Measurements from ENCODE around the gene GLI3. TPM values are rescaled to one million over a fixed set of nuclear protein-coding genes. Genes with fewer than 3 reads are reported as not detected.

The GLI3 gene
- total RNA-seq, 5 donors from 2014 or later (not counting 1 experiment from before 2014, with no cell fraction given): 0.10 to 0.79 (median 0.32) TPM; not detected in 1

DNA sequence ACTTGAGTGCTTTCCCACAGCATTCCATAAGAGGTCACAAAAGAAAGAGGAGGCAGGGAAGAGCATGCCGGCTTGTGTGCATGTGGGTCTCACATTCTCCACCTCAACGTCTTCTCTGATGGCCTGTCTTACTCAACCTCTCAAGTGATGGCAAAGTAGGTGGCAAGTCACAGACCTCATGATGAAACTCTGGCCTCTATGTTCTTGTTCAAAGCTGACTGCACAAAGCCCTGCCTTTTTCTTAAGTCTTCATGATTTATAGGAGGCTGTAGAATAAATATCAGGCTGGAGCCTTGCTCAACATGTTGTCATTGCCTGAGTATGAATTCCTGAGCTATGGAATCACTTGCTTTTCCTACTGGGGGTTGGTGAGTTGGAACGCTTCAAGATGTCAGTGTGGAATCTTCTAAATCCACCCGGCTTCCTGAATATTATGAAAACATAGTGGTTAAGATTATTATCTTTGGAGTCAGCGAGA is 320.5 kb downstream of the GLI3 start:
- Histone ChIP-seq H3K36me3 (ENCODE audit: control insufficient read depth in 2 of 2, extremely low read depth in 1 of 2, insufficient read depth in 1 of 2, low read length in 1 of 2) (no peaks in the 10 kb centered on the region), H3K4me3 (ENCODE audit: control insufficient read depth in 1 of 2, extremely low read depth in 1 of 2, low read length in 1 of 2) (no peak overlapping the region), H3K27me3 (replicated peaks in 1 of 2; ENCODE audit: control insufficient read depth in 2 of 2, extremely low read depth in 1 of 2, insufficient read depth in 2 of 2, low read length in 1 of 2) (peaks cover 0 to 3% of the 10 kb centered on the region in 2 experiments), H3K9me3 (no peaks in the 10 kb centered on the region), H3K4me1 (ENCODE audit: control insufficient read depth in 1 of 2, extremely low read depth in 1 of 2, insufficient read depth in 2 of 2, low read length in 2 of 2) (no peaks in the 10 kb centered on the region), H3K27ac (ENCODE audit: low read length) (no peak overlapping the region)
- no peaks in the 10 kb centered on the region for H3K36me3 Mint-ChIP-seq
- no peak overlapping the region for H3K27ac Mint-ChIP-seq
- no peak for DNase-seq
- CTCF ChIA-PET: interaction anchor here in 1 of 2 donors (0.7 to 1.2 kb wide), 2 partner anchors 24 to 136 kb away, joined by 4 to 7 read pairs; no protein-coding TSS in a partner anchor
- H3K4me3 Mint-ChIP-seq: no peak overlapping the region
- no peaks in the 10 kb centered on the region for H3K4me1 Mint-ChIP-seq
- H3K27me3 Mint-ChIP-seq: peaks cover 8 to 11% of the 10 kb centered on the region in 2 donors
- WGBS (ENCODE audit: insufficient coverage): 88% methylated on average over 1 of the region's 5 CpGs
- H3K9me3 Mint-ChIP-seq: no peaks in the 10 kb centered on the region
- POLR2A ChIA-PET: no interaction called here
- ATAC-seq (replicated peaks in 1 of 4): no peak

DNA sequence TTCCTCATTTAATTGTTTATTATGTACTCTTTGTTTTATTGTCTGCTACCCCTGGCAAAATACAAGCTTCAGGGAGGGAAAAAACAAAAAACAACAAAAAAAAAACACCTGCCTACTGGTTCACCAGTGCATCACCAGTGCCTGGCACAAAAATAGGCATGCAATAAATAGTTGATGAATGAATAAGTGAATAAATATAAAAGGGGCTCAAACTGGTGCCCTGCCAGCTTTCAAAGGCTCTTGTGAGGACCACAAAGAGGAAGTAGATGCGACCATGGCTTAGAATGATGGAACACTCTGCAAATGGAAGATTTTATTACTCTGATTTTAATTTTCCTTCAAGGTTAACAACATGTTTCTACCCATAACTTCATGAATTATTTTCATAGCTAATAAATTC is 321.1 kb downstream of the GLI3 start:
- Histone ChIP-seq H3K9me3 (no peaks in the 10 kb centered on the region), H3K36me3 (ENCODE audit: control insufficient read depth in 2 of 2, extremely low read depth in 1 of 2, insufficient read depth in 1 of 2, low read length in 1 of 2) (no peaks in the 10 kb centered on the region), H3K27ac (ENCODE audit: low read length) (no peak overlapping the region), H3K4me1 (ENCODE audit: control insufficient read depth in 1 of 2, extremely low read depth in 1 of 2, insufficient read depth in 2 of 2, low read length in 2 of 2) (no peaks in the 10 kb centered on the region), H3K27me3 (replicated peaks in 1 of 2; ENCODE audit: control insufficient read depth in 2 of 2, extremely low read depth in 1 of 2, insufficient read depth in 2 of 2, low read length in 1 of 2) (peaks cover 0 to 3% of the 10 kb centered on the region in 2 experiments), H3K4me3 (ENCODE audit: control insufficient read depth in 1 of 2, extremely low read depth in 1 of 2, low read length in 1 of 2) (no peak overlapping the region)
- H3K9me3 Mint-ChIP-seq: no peaks in the 10 kb centered on the region
- H3K4me3 Mint-ChIP-seq: no peak overlapping the region
- WGBS (ENCODE audit: insufficient coverage): no CpG with 5 or more reads among the region's 1 CpG
- peaks cover 8 to 11% of the 10 kb centered on the region in 2 donors for H3K27me3 Mint-ChIP-seq
- ATAC-seq (replicated peaks in 1 of 4): no peak
- ChIA-PET CTCF (interaction anchor here in 1 of 2 donors (0.7 to 1.2 kb wide), 2 partner anchors 25 to 137 kb away, joined by 4 to 7 read pairs; no protein-coding TSS in a partner anchor), POLR2A (no interaction called here)
- no peaks in the 10 kb centered on the region for H3K4me1 Mint-ChIP-seq
- H3K27ac Mint-ChIP-seq: no peak overlapping the region
- no peaks in the 10 kb centered on the region for H3K36me3 Mint-ChIP-seq
- no peak for DNase-seq

DNA sequence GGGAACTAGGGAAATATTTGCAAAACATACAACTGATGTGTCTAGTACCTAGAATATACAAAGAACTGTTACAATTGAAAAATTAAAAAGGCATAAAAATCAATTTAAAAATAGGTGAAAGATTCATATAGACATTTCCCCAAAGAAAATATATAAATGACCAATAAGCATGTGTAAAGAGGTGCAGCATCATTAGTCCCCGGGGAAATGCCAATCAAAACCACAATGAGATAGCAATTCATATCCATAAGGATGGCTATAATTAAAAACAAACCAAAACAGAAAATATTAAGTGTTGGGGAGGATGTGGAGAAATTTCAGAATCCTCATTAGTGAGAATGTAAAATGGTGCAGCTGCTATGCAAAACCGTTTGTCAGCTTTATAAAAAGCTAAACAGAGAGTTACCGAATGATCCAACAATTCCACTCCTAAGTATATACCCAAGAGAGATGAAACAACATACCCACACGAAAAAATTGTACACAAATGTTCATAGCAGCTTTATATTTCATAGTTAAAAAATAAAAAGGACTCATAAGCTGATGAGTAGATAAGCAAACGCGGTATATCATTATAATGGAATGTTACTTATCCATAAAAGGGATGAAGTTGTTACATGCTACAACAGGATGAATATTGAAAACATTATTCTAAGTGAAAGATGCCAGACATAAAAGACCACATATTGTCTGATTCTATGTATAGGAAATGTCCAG is 324.0 kb downstream of the GLI3 start:
- Histone ChIP-seq H3K36me3 (ENCODE audit: control insufficient read depth in 2 of 2, extremely low read depth in 1 of 2, insufficient read depth in 1 of 2, low read length in 1 of 2) (no peaks in the 10 kb centered on the region), H3K4me1 (ENCODE audit: control insufficient read depth in 1 of 2, extremely low read depth in 1 of 2, insufficient read depth in 2 of 2, low read length in 2 of 2) (no peaks in the 10 kb centered on the region), H3K4me3 (ENCODE audit: control insufficient read depth in 1 of 2, extremely low read depth in 1 of 2, low read length in 1 of 2) (no peak overlapping the region), H3K27ac (ENCODE audit: low read length) (no peak overlapping the region), H3K27me3 (replicated peaks in 1 of 2; ENCODE audit: control insufficient read depth in 2 of 2, extremely low read depth in 1 of 2, insufficient read depth in 2 of 2, low read length in 1 of 2) (no peaks in the 10 kb centered on the region), H3K9me3 (no peaks in the 10 kb centered on the region)
- Mint-ChIP-seq H3K4me3 (no peak overlapping the region), H3K36me3 (no peaks in the 10 kb centered on the region), H3K4me1 (no peaks in the 10 kb centered on the region), H3K27ac (no peak overlapping the region), H3K27me3 (peaks cover 1 to 8% of the 10 kb centered on the region in 2 donors), H3K9me3 (no peaks in the 10 kb centered on the region)
- ATAC-seq (replicated peaks in 1 of 4) (no peak), DNase-seq (no peak)
- ChIA-PET POLR2A (no interaction called here), CTCF (interaction anchor here in 1 of 2 donors (0.6 kb wide), 1 partner anchor 867 kb away, joined by 3 read pairs; no protein-coding TSS in a partner anchor)
- WGBS (ENCODE audit: insufficient coverage): no CpG with 5 or more reads among the region's 6 CpGs

DNA sequence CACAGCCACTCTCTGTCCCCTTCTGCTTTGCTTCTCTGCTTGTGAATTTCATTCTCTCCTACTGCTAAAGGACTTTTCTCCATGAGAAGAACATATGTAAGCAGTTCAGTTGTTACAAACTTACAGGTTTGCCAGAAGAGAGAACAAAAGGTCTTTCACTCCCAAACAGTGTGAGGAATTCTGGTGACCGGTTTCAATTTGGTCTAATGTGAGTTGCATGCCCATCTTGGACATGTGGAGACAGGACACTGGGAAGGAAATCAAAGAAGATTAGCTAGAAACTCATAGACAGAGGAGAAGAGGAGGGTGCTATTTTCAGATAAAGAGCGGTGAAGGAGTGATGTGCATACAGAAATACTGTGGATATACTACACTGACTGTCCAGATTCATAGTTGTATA is 324.6 kb downstream of the GLI3 start:
- no CpG with 5 or more reads among the region's 2 CpGs for WGBS (ENCODE audit: insufficient coverage)
- H3K4me3 Mint-ChIP-seq: no peak overlapping the region
- no peaks in the 10 kb centered on the region for H3K36me3 Mint-ChIP-seq
- ChIA-PET CTCF (interaction anchor here in 1 of 2 donors (0.6 kb wide), 1 partner anchor 868 kb away, joined by 3 read pairs; no protein-coding TSS in a partner anchor), POLR2A (no interaction called here)
- ATAC-seq (replicated peaks in 1 of 4) (no peak), DNase-seq (no peak)
- no peak overlapping the region for H3K27ac Mint-ChIP-seq
- no peak overlapping the region for H3K4me3 ChIP-seq (ENCODE audit: control insufficient read depth in 1 of 2, extremely low read depth in 1 of 2, low read length in 1 of 2)
- H3K27me3 Mint-ChIP-seq: peaks cover 0 to 4% of the 10 kb centered on the region in 2 donors
- H3K4me1 ChIP-seq (ENCODE audit: control insufficient read depth in 1 of 2, extremely low read depth in 1 of 2, insufficient read depth in 2 of 2, low read length in 2 of 2): no peaks in the 10 kb centered on the region
- no peak overlapping the region for H3K27ac ChIP-seq (ENCODE audit: low read length)
- H3K36me3 ChIP-seq (ENCODE audit: control insufficient read depth in 2 of 2, extremely low read depth in 1 of 2, insufficient read depth in 1 of 2, low read length in 1 of 2): no peaks in the 10 kb centered on the region
- H3K27me3 ChIP-seq (replicated peaks in 1 of 2; ENCODE audit: control insufficient read depth in 2 of 2, extremely low read depth in 1 of 2, insufficient read depth in 2 of 2, low read length in 1 of 2): no peaks in the 10 kb centered on the region
- H3K4me1 Mint-ChIP-seq: no peaks in the 10 kb centered on the region
- no peaks in the 10 kb centered on the region for H3K9me3 Mint-ChIP-seq
- no peaks in the 10 kb centered on the region for H3K9me3 ChIP-seq

DNA sequence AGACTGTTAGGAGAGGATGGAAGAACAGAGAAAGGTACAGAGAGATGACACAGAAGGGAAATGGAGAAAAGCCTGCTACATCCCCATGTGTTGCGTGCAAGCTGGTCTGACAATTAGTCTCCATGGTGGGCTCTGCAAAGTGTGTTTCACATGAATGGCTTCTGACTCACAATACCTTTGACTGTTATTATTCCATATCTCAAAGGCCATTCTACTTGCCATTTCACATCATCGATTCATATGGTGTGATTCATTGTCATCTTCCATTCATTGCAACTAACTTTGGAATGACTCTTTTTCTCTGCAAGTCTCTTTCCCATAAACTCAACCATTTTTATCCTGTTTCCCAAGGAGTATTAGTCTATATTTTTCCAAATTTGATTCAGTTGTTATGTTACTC is 325.2 kb downstream of the GLI3 start:
- Histone ChIP-seq H3K9me3 (no peaks in the 10 kb centered on the region), H3K4me1 (ENCODE audit: control insufficient read depth in 1 of 2, extremely low read depth in 1 of 2, insufficient read depth in 2 of 2, low read length in 2 of 2) (no peaks in the 10 kb centered on the region), H3K36me3 (ENCODE audit: control insufficient read depth in 2 of 2, extremely low read depth in 1 of 2, insufficient read depth in 1 of 2, low read length in 1 of 2) (no peaks in the 10 kb centered on the region), H3K27me3 (replicated peaks in 1 of 2; ENCODE audit: control insufficient read depth in 2 of 2, extremely low read depth in 1 of 2, insufficient read depth in 2 of 2, low read length in 1 of 2) (no peaks in the 10 kb centered on the region), H3K27ac (ENCODE audit: low read length) (no peak overlapping the region), H3K4me3 (ENCODE audit: control insufficient read depth in 1 of 2, extremely low read depth in 1 of 2, low read length in 1 of 2) (no peak overlapping the region)
- Mint-ChIP-seq H3K4me3 (no peak overlapping the region), H3K27ac (no peak overlapping the region), H3K27me3 (peaks cover 0 to 4% of the 10 kb centered on the region in 2 donors), H3K4me1 (no peaks in the 10 kb centered on the region), H3K9me3 (no peaks in the 10 kb centered on the region), H3K36me3 (no peaks in the 10 kb centered on the region)
- DNase-seq (no peak), ATAC-seq (replicated peaks in 1 of 4) (no peak)
- CTCF ChIA-PET: interaction anchor here in 1 of 2 donors (0.6 kb wide), 1 partner anchor 31 kb away, joined by 13 read pairs; no protein-coding TSS in a partner anchor
- WGBS (ENCODE audit: insufficient coverage): 86% methylated on average over 1 of the region's 2 CpGs
- POLR2A ChIA-PET: no interaction called here

Measured in T-cell (primary cell).